Measurements from ENCODE around the gene FBXO41.

FBXO41 gene

DNA sequence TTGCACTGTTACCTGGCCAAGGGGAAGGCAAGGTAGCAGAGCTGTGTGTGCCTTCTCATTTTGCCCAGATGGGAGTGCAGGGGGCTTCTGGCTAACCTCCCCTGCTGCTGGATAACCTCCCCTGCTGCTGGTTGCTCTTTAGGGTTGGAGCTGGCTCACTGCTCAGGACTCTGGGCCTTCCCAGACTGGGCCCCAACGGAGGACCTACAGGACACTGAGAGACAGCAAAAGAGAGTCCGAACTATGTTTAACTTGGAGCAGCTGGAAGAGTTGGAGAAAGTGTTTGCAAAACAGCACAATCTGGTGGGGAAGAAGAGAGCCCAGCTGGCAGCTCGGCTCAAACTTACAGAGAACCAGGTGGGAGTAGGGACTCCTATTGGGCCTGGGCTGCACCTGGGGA, 76.0 kb downstream of the FBXO41 start:
- FAIRE-seq = no peak

GRCh38 chr2:73205611-73206010, 78.7 kb downstream of the FBXO41 start:
- FAIRE-seq = no peak

Measured in islet of Langerhans (tissue), 1 donor.